Stimulated activated CD8-positive, alpha-beta memory T cell treated with anti-CD3 and anti-CD28 coated beads, Interleukin-4, amount 100 ng/mL, for 48 hours (primary cell): Measurements from ENCODE around the gene SF3A2.

Source experiments
- DNase-seq: peaks from one replicate; pipeline ENCODE4 v3.0.0-alpha.2; 2020

The SF3A2 gene

GRCh38 chr19:2255112-2255845 lies 18.7 kb downstream of the SF3A2 start:
- no peak for DNase-seq

- no peak for DNase-seq
Observed at GRCh38 chr19:2255982-2256685, 19.5 kb downstream of the SF3A2 start, which contains the start of gene JSRP1. Gene JSRP1 (minus strand): TSS chr19:2256417. CDS start chr19:2255314, 1,103 bp downstream.

- DNase-seq: no peak
Observed at GRCh38 chr19:2259336-2259735, 22.7 kb downstream of the SF3A2 start.

DNA sequence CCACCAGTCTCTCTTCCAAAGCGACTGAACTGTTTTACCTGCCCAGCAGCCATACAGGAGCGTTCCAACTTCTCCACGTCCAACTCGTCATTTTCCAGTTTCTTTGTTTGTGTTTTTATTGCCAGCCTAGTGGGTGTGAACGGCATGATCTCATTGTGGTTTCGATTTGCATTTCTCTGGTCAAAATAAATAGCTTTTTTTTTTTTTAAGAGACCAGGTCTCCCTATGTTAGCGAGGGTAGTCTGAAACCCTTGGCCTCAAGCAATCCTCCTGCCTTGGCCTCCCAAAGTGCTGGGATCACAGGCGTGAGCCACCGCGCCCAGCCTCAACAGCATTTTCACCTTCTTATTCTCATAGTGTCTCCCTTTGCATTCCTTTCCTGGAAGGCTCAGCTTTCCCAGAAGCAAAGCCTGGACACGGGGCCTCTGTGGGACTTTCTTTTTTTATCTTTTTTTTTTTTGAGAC lies 23.7 kb downstream of the SF3A2 start:
- no peak for DNase-seq

DNA sequence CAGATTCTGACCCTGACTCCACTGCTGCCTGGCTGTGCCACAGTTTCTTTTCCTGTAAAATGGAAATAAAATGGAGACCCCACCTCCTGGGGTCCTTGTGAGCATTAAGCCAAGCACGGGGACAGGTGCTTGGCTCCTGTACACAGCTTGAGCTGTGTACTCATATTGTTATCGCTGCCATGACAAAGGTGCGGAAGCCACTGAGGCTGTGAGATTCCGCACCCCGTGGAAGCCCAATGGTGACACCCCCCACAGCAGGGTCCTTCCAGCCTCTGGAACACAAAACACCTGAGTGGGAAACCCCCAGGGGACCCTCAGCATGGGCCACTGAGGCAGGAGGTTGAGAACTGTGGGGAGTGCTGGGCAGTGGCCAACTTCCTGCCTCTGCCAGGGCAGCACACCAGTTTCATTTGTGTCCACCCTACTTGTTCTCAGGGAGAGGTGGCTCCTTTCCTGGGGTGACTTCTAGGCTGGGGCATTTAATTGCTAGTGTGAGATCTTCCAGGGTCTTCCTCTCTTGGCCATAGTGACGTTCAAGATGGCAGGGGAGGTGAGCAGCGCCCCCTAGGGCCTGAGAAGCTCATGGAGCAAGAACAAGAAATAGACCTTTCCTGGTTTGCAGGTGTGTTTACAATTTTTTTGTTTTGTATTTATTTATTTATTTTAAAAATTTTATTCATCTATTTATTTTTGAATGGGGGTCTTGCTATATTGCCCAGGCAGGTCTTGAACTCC lies 25.0 kb downstream of the SF3A2 start:
- peak; percentile 85 for DNase-seq

DNA sequence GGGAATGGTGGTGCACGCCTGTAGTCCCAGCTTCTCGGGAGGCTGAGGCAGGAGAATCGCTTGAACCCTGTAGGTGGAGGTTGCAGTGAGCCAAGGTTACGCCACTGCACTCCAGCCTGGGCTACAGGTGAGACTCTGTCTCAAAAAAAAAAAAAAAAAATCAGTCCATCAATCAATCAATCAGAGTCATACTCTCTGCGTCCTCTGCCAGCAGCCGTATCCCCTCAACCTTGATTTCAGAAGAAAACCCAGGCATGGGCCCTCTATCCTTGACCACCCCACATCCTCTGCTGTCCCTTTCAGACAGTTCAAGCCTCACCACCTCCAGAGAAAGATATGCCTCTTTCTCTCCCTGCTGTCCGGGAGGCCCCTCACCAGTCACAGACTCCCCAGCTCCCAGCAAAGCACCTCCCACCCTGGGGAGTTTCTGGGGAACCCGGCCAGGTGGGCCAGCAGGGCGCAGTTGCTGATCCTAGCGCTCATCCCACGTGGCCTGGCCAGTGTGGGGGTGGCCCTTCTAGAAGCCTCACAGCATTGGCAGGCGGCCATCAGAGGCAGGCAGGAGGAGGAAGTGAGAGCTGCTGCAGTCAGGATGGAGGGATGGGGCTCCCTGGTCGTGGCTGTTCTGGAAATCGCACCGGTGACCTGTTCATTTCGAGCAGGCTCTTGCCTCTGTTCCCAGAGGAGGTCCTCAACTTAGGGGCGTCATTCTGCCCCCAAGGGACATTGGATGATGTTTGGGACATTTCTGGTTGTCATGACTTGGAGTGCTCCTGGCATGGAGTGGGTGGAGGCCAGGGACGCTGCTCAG lies 29.8 kb downstream of the SF3A2 start:
- peak; percentile 50 for DNase-seq

GRCh38 chr19:2268480-2268830 lies 31.8 kb downstream of the SF3A2 start:
- no peak for DNase-seq

DNA sequence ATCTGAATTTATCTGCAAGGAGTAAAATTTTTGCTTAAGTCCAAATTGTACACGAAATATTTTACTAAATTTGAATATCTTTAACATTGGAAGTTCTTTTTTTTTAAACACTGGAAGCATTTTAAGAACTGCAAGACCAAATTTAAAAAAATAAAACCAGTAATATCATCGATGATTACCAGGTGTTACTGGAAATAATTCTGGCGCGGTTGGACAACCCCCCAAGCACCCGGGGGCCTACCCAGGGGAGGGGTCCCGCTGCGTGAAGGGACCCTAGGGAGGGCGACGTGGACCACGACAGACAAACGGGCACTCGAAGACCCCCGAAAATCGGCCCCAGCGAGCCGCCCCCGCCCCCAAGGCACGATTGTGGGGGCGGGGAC lies 32.2 kb downstream of the SF3A2 start:
- no peak for DNase-seq

DNA sequence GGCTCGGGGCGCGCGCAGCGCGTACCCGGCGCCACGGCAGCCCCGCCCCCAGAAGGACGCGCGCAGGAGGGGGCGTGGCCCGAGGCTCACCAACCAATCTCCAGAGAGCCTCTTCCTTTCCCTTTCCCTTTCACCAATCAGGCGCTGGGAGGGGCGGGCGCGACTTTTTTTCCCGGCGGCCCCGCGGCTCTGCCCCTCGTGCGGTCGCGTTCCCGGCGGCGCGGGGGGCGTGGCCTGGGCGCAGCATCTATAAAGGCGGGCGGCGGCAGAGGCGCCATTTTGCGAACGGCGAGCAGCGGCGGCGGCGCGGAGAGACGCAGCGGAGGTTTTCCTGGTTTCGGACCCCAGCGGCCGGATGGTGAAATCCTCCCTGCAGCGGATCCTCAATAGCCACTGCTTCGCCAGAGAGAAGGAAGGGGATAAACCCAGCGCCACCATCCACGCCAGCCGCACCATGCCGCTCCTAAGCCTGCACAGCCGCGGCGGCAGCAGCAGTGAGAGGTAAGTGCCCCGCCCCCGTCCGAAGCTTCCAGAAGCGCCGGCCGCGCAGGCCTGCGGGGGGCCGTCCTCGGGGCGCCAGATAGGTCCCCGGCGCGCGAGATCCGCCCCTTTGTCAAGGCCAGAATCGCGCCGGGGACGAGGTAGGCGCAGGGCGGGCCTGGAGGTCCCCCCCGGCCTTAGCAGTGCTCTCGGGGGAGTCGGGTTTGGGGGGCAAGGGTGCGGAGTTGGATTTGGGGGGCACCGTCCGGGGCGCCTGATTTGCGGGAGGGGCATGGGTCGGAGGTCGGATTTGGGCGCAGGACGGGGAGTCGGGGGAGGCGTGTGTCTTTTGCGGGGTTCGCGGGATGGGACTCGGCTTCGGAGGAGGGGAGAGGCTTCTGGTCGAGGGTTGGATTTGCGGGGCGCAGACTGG lies 32.9 kb downstream of the SF3A2 start:
- DNase-seq: peak; percentile 99

DNA sequence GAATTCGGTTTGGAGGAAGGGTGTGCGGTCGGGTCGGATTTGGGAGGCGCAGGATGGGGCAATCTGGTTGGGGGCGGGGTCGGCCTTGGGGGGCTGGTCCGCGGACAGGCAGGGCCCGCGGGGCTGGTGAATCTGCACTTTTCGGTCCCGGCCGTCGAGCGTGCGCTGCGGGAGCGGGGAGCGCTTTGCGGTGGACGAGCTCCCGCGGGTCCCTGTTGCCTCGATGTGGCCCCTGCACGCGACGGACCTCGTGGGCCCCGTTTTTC lies 33.5 kb downstream of the SF3A2 start:
- peak; percentile 60 for DNase-seq

DNA sequence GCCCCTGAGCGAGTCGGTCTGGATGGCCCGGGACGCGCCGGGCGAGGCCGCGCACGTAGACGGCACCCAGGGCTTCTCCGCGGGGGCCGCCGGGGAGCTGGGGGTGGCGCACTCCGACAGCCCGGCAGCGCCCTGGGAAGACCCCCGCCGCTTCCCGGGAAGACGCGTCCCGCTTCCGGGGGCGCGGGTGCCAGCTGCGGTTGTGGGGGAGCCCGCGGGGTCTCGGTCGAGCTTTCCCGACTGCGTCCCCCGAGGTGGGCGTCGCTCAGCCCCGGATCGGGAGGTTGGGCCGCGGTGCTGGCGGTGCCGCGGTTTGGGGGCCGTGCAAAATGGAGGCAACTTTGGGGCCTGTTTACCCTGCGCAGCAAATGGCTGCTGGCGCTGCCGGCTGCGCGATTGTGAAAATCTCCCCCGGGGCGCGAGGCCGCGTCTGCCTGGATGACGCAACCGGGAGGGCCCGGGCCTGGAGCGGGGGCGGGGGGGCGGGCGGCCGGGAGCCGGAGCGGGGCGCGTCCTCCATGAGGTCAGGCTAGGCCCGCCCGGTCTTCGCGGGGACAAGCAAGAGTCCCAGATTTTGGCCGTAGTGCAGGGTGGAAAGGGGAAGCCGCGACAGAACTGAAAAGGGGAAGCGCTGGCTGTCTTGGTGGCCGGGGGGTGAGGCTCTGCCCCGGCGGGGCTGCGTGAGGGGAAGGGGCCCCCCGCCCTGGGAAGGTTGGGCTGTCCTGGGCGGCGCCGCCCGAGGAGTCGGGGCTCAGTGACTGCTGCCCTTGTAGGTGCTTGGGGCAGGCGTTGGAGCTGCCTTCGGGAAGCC lies 34.0 kb downstream of the SF3A2 start:
- DNase-seq: peak; percentile 83

GRCh38 chr19:2271234-2272103 lies 34.8 kb downstream of the SF3A2 start:
- DNase-seq: peak; percentile 39

GRCh38 chr19:2273356-2274184 lies 36.9 kb downstream of the SF3A2 start:
- peak; percentile 87 for DNase-seq

GRCh38 chr19:2274185-2274711 lies 37.6 kb downstream of the SF3A2 start:
- DNase-seq: no peak

- peak; percentile 53 for DNase-seq
Observed at GRCh38 chr19:2274931-2275535, 38.4 kb downstream of the SF3A2 start.

- no peak for DNase-seq
Observed at GRCh38 chr19:2275588-2276428, 39.2 kb downstream of the SF3A2 start.

DNA sequence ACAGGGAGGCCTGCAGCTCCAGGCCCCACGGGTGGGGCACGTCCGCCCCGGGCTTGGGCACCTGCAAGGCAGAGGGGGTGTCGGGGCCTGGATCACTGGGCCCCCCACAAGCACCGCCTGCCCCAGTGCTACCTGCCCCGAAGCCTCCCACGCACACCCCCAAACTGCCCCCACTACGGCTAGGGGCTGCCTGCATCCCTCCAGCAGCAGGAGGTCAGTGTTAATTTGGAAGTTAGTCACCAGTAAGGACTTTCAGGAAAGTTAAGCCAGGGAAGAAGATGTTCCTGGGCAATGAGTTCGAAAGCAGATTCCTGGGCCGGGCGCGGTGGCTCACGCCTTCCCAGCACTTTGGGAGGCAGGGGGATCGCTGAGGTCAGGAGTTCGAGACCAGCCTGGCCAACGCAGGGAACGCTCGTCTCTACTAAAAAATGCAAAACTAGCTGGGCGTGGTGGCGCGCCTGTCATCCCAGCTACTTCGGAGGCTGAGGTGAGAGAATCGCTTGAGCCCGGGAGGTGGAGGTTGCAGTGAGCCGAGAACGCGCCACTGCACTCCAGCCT lies 39.9 kb downstream of the SF3A2 start:
- DNase-seq: no peak
